ENCODE measurements around the gene PRKAR1B. TPM values are rescaled to one million over a fixed set of nuclear protein-coding genes. Genes with fewer than 3 reads are reported as not detected.

Gene PRKAR1B
- polyA plus RNA-seq, 1 of the 3 experiments (the other 2 are of a cell fraction), result 63.7 TPM

DNA sequence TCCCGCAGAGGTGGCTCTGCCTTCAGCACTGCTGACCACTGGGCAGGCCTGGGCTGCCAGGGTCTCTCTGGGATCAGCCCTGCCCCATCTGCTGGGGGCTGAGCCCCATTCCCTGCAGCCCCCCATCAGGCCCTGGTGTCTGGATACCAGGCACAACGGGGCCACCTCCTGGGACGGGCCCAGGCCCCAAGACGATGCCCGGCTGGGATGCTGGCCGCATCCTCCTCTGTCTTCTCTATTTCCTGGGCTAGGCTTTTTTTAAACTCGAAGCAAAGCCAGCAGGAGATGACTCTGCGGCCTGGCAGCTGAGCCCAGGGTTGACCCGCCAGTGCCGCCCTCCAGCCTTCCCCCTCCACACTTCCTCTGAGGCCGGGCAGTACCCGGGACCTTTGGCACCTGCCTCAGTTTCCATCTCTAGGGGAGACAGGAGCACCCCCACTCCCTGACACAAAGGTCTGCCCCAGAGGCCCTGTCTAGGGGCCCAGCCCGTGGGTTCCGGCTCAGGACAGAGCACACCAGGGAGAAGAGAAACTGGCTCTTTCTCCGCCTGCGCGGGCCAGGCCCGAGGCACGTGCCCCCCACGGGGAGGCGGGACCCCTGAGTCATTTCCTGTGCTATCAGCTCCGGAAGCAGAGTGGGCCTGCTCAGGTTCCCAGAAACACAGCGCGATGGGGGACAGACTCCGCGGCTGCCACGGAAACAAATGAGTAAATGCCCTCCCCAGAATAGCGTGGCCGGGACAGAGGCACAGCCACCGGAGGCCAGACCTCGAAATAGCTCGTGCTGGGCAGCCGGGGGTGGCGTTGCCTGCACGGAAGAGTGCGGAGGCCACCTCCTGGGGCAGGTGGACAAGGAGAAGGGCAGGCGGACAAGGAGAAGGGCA lies 122.8 kb downstream of the PRKAR1B start (continued):
- TF ChIP-seq CHD2 (IDR thresholded peaks at IDR 0.05; ENCODE audit: low read length, partially characterized antibody), result no peak
- peak; percentile 59; the same call in 1 of the 2 replicates for TF ChIP-seq TCF12 (IDR thresholded peaks at IDR 0.05)
- TF ChIP-seq GABPA (IDR thresholded peaks at IDR 0.05; ENCODE audit: low read depth), result peak; percentile 71
- TF ChIP-seq RXRA (IDR thresholded peaks at IDR 0.05; ENCODE audit: borderline replicate concordance, low read depth), result peak; percentile 68; the same call in 1 of the 2 replicates
- no peak for TF ChIP-seq NRF1 (IDR thresholded peaks at IDR 0.05; ENCODE audit: low read depth, low read length)
- TF ChIP-seq IRF3 (IDR thresholded peaks at IDR 0.05; ENCODE audit: low read depth, low read length), result no peak
- no peak for TF ChIP-seq RAD21 (IDR thresholded peaks at IDR 0.05; ENCODE audit: low read length)
- TF ChIP-seq GATA2 (CRISPR knock-in tag; IDR thresholded peaks at IDR 0.05), result no peak
- no peak for TF ChIP-seq TAF1 (IDR thresholded peaks at IDR 0.05; ENCODE audit: borderline replicate concordance, low read depth, low read length)
- TF ChIP-seq, protein P1, sequence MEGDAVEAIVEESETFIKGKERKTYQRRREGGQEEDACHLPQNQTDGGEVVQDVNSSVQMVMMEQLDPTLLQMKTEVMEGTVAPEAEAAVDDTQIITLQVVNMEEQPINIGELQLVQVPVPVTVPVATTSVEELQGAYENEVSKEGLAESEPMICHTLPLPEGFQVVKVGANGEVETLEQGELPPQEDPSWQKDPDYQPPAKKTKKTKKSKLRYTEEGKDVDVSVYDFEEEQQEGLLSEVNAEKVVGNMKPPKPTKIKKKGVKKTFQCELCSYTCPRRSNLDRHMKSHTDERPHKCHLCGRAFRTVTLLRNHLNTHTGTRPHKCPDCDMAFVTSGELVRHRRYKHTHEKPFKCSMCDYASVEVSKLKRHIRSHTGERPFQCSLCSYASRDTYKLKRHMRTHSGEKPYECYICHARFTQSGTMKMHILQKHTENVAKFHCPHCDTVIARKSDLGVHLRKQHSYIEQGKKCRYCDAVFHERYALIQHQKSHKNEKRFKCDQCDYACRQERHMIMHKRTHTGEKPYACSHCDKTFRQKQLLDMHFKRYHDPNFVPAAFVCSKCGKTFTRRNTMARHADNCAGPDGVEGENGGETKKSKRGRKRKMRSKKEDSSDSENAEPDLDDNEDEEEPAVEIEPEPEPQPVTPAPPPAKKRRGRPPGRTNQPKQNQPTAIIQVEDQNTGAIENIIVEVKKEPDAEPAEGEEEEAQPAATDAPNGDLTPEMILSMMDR (IDR thresholded peaks at IDR 0.05), result no peak

DNA sequence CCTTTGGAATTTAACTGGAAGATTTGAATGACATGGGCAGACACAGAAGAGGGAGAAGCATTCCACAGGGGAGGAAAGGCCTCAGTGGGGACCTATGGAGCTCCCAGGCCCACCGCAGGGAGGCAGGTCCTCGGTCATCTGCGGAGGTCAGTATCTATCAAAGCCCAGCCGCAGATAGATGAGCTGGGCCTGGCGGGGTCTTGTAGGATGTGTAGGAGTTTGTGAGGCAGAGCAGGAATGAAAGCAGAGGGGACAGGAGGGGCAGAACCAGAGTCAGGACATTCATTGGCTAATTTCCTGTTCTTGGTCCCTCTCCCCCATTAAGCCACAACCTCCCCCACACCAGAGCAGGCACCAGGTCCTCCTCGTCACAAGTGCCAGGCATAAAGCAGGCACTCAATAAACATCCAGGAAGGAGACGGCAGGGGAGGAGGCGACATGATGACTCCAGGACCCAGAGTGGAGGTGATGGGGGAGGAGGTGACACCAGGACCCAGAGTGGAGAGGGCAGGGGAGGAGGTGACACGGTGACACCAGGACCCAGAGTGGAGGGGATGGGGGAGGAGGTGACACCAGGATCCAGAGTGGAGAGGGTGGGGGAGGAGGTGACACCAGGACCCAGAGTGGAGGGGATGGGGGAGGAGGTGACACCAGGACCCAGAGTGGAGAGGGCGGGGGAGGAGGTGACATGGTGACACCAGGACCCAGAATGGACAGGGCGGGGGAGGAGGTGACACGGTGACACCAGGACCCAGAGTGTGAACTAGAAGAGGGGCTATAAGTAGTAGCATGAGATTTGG lies 123.7 kb downstream of the PRKAR1B start:
- H3K36me3 ChIP-seq (replicated peaks in 1 of 2; ENCODE audit: control insufficient read depth in 1 of 2, insufficient read depth in 2 of 2, low read length in 1 of 2), result peaks cover 0 to 10% of the 10 kb centered on the region in 2 experiments
- no peaks in the 10 kb centered on the region for H3K9me3 ChIP-seq
- no peak overlapping the region for H2AFZ ChIP-seq (ENCODE audit: low read depth)
- ChIA-PET CTCF (interaction anchor here (2.0 kb wide), 1 partner anchor 282 kb away, joined by 4 read pairs; no protein-coding TSS in a partner anchor), POLR2A (no interaction called here)
- peaks cover 16% of the 10 kb centered on the region for H3F3A ChIP-seq (replicated peaks; ENCODE audit: insufficient read depth)
- peak overlapping the region in 1 of 2 experiments; percentile 89; a peak in 2 of 4 replicates for H3K27ac ChIP-seq (ENCODE audit: low read depth in 2 of 2, low read length in 1 of 2)
- H3K27me3 ChIP-seq (ENCODE audit: insufficient read depth), result no peaks in the 10 kb centered on the region
- H3K79me2 ChIP-seq (ENCODE audit: insufficient read depth), result no peaks in the 10 kb centered on the region
- H3K4me1 ChIP-seq (ENCODE audit: control insufficient read depth in 1 of 2, insufficient read depth in 2 of 2, low read depth in 1 of 2, low read length in 1 of 2), result peaks cover 0 to 23% of the 10 kb centered on the region in 2 experiments; a peak in 3 of 4 replicates
- H3K9me2 ChIP-seq, result no peaks in the 10 kb centered on the region
- H3K9ac ChIP-seq, result peak overlapping the region; percentile 67
- TF ChIP-seq SMC3 (IDR thresholded peaks at IDR 0.05; ENCODE audit: low read depth, low read length) (no peak), GATA2 (CRISPR knock-in tag; IDR thresholded peaks at IDR 0.05) (no peak), EP300 (IDR thresholded peaks at IDR 0.05; ENCODE audit: borderline replicate concordance in 1 of 2, low read depth in 1 of 2, low read length in 1 of 2) (no peak), GABPA (IDR thresholded peaks at IDR 0.05; ENCODE audit: low read depth) (no peak), REST (IDR thresholded peaks at IDR 0.05; ENCODE audit: low read depth, low read length) (no peak), NFIC (IDR thresholded peaks at IDR 0.05; ENCODE audit: borderline replicate concordance) (no peak), RAD21 (IDR thresholded peaks at IDR 0.05; ENCODE audit: low read length) (no peak)
- TF ChIP-seq, protein P2, sequence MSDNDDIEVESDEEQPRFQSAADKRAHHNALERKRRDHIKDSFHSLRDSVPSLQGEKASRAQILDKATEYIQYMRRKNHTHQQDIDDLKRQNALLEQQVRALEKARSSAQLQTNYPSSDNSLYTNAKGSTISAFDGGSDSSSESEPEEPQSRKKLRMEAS (IDR thresholded peaks at IDR 0.05; ENCODE audit: low read depth), result no peak
- H3K4me2 ChIP-seq, result peak overlapping the region; percentile 66
- WGBS (ENCODE audit: low lambda C conversion rate), result 95% methylated on average over 12 of the region's 12 CpGs
- no peaks in the 10 kb centered on the region for H4K20me1 ChIP-seq (ENCODE audit: insufficient read depth)
- no peak for DNase-seq
- H3K4me3 ChIP-seq (ENCODE audit: low read depth in 2 of 2, low read length in 1 of 2), result no peak overlapping the region
